GM12892 (cell line): ENCODE results near the gene SORCS2.

ENCODE experiments used
- POLR2A ChIP-seq: IDR thresholded peaks from 2 replicates; pipeline ENCODE4 v1.6.1; 2011; ENCODE audit warnings: low read depth, low read length, control low read depth
- POLR2AphosphoS5 ChIP-seq: IDR thresholded peaks from 2 replicates; pipeline ENCODE4 v1.6.1; 2011; ENCODE audit warnings: low read depth, low read length, control low read depth
- TAF1 ChIP-seq: IDR thresholded peaks from 2 replicates; pipeline ENCODE4 v1.6.1; 2011; ENCODE audit warnings: low read depth, mild to moderate bottlenecking, control low read depth, low read length, borderline replicate concordance

DNA sequence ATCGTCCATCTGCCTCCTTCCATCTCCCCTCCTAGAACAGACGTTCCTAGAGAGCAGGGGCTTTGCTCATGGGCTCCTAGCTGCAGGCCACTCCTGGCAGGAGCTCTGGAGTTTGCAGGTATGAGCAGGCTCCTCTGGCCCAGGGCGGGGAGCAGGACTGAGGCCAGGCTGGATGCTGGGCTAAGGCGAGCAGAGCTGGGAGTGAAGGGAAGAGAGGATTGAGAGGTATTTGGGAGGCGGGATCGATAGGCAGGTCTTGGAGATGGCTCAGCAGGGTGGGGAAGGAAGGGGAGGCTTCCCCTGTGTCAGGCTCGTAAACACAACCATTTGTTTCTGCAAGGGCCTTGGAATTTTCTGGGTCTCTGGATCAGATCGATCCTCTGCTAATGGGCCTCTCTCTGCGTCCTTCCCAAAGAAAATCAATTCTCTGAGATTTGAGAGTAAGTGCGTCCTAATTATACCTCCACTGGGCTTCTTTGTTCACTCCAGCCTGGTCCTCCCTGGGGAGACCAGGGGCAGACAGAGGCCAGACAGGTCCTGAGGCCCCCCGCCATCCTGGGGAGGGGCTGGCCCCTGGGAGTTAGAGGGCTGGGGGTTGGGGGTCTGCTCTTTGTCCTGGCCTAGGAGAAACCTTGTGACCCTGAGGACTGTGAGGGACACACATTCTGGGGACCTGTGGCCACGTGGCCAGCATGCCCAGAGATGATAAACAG is 337.2 kb downstream of the SORCS2 start:
- TF ChIP-seq TAF1, result no peak
- TF ChIP-seq POLR2A, result no peak
- no peak for TF ChIP-seq POLR2AphosphoS5
